ENCODE measurements around the gene SPPL2C. TPM values are rescaled to one million over a fixed set of nuclear protein-coding genes. Genes with fewer than 3 reads are reported as not detected.

SPPL2C gene
- polyA plus RNA-seq, 1 donor from 2014 or later = not detected

- H3K79me2 ChIP-seq (replicated peaks; ENCODE audit: insufficient read depth, low read length) = no peaks in the 10 kb centered on the region
- no peaks in the 10 kb centered on the region for H3K27me3 ChIP-seq (ENCODE audit: insufficient read depth, low read depth, low read length)
- H4K20me1 ChIP-seq (ENCODE audit: insufficient read depth) = no peaks in the 10 kb centered on the region
- H3K9me2 ChIP-seq (ENCODE audit: insufficient read depth, low read length) = no peaks in the 10 kb centered on the region
- no peak overlapping the region for H3K9ac ChIP-seq (ENCODE audit: low read length)
- no peak overlapping the region for H3K27ac ChIP-seq (ENCODE audit: low read length)
- H2AFZ ChIP-seq (ENCODE audit: low read depth, low read length) = no peak overlapping the region
- no peaks in the 10 kb centered on the region for H3K36me3 ChIP-seq (ENCODE audit: insufficient read depth, low read length)
- no peak overlapping the region for H3K4me2 ChIP-seq (ENCODE audit: low read length)
- H3K4me3 ChIP-seq (ENCODE audit: low read length) = no peak overlapping the region
- H3K9me3 ChIP-seq (ENCODE audit: low read length) = no peaks in the 10 kb centered on the region
- no peaks in the 10 kb centered on the region for H3F3A ChIP-seq (ENCODE audit: insufficient read depth, low read length, poor library complexity, severe bottlenecking)
- TF ChIP-seq CTCF (IDR thresholded peaks at IDR 0.05; ENCODE audit: poor library complexity, severe bottlenecking) (no peak), TAF1 (IDR thresholded peaks at IDR 0.05; ENCODE audit: low read depth) (no peak), POLR2AphosphoS5 (IDR thresholded peaks at IDR 0.05) (no peak), SMC3 (conservative IDR thresholded peaks at IDR 0.05; ENCODE audit: poor library complexity) (no peak), RAD21 (conservative IDR thresholded peaks at IDR 0.05) (no peak), REST (IDR thresholded peaks at IDR 0.05; ENCODE audit: borderline replicate concordance) (no peak), MXI1 (conservative IDR thresholded peaks at IDR 0.05; ENCODE audit: poor library complexity, severe bottlenecking) (no peak), EP300 (conservative IDR thresholded peaks at IDR 0.05; ENCODE audit: poor library complexity, severe bottlenecking) (no peak)
Measured at GRCh38 chr17:45825792-45826191, 18.9 kb upstream of the SPPL2C start.

DNA sequence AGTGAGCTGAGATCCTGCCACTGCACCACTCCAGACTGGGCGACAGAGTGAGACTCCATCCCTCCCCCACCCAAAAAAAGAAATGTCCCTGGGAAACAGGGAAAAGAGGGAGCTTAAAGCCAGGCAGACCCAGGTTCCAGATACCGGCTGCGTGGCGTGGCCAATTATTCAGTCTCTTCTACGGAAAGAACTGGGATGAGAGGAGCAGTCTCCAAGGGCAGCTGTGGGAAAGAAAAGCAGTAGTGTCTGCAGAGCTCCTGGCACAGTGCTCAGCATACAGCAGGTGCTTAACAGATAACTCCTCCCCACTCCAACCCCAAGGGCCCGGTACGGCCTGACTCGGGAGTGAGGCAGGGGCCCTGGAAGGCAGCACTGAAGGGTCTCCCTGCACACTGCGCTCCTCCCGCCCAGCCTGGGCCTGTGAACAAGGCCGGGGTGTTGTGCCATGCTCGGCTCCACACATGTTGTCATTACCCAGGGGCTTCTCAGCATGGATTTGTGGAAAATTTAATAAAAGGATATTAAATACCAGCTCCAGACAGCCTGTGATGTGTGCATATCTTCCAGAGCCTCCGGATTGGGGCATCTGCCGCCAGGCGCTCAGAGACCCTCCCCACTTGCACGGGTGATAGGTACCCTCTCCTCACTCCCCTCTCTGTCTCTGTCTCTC lies 17.6 kb upstream of the SPPL2C start:
- Histone ChIP-seq H3K36me3 (ENCODE audit: insufficient read depth, low read length) (no peaks in the 10 kb centered on the region), H3K27me3 (ENCODE audit: insufficient read depth, low read depth, low read length) (no peaks in the 10 kb centered on the region), H3F3A (ENCODE audit: insufficient read depth, low read length, poor library complexity, severe bottlenecking) (no peaks in the 10 kb centered on the region), H3K9ac (ENCODE audit: low read length) (no peak overlapping the region), H3K4me2 (ENCODE audit: low read length) (no peak overlapping the region), H4K20me1 (ENCODE audit: insufficient read depth) (no peaks in the 10 kb centered on the region), H3K4me3 (ENCODE audit: low read length) (no peak overlapping the region), H3K9me2 (ENCODE audit: insufficient read depth, low read length) (no peaks in the 10 kb centered on the region), H3K27ac (ENCODE audit: low read length) (no peak overlapping the region), H2AFZ (ENCODE audit: low read depth, low read length) (no peak overlapping the region), H3K79me2 (replicated peaks; ENCODE audit: insufficient read depth, low read length) (no peaks in the 10 kb centered on the region), H3K9me3 (ENCODE audit: low read length) (no peaks in the 10 kb centered on the region)
- no peak for TF ChIP-seq POLR2AphosphoS5 (IDR thresholded peaks at IDR 0.05)
- no peak for TF ChIP-seq SMC3 (conservative IDR thresholded peaks at IDR 0.05; ENCODE audit: poor library complexity)
- TF ChIP-seq EZH2 (IDR thresholded peaks at IDR 0.05; ENCODE audit: borderline replicate concordance, insufficient read depth, low read length, poor library complexity, severe bottlenecking) = no peak
- TF ChIP-seq REST (IDR thresholded peaks at IDR 0.05; ENCODE audit: borderline replicate concordance) = no peak
- no peak for TF ChIP-seq TAF1 (IDR thresholded peaks at IDR 0.05; ENCODE audit: low read depth)
